ENCODE results near the gene ENDOG.
"Not testable (repeated sequence)": the region's sequence is repeated elsewhere in the genome, so short reads cannot be mapped to it uniquely, and the experiment has no call there.

The ENDOG gene
- long read RNA-seq, donor 1, transcript ENDOG-201 (3 exons, 1,172 nt): major isoform, 26 of 50 reads
- long read RNA-seq, donor 1, partial matches to known transcripts: 16 of 50 reads
- long read RNA-seq, donor 1, other reads (novel, unspliced or antisense): 8 of 50 reads
- long read RNA-seq, donor 2, transcript ENDOG-201 (3 exons, 1,172 nt): major isoform, 11 of 11 reads
- long read RNA-seq, donor 2, partial matches to known transcripts: 0 of 11 reads
- long read RNA-seq, donor 2, other reads (novel, unspliced or antisense): 0 of 11 reads
- long read RNA-seq, donor 3, transcript ENDOG-201 (3 exons, 1,172 nt): major isoform, 8 of 8 reads
- long read RNA-seq, donor 3, partial matches to known transcripts: 0 of 8 reads
- long read RNA-seq, donor 3, other reads (novel, unspliced or antisense): 0 of 8 reads
- long read RNA-seq, donor 4, transcript ENDOG-201 (3 exons, 1,172 nt): major isoform, 10 of 10 reads
- long read RNA-seq, donor 4, partial matches to known transcripts: 0 of 10 reads
- long read RNA-seq, donor 4, other reads (novel, unspliced or antisense): 0 of 10 reads
- long read RNA-seq, donor 5, transcript ENDOG-201 (3 exons, 1,172 nt): major isoform, 16 of 16 reads
- long read RNA-seq, donor 5, partial matches to known transcripts: 0 of 16 reads
- long read RNA-seq, donor 5, other reads (novel, unspliced or antisense): 0 of 16 reads
- long read RNA-seq, donor 6, transcript ENDOG-201 (3 exons, 1,172 nt): major isoform, 12 of 12 reads
- long read RNA-seq, donor 6, partial matches to known transcripts: 0 of 12 reads
- long read RNA-seq, donor 6, other reads (novel, unspliced or antisense): 0 of 12 reads
- long read RNA-seq, donor 7, transcript ENDOG-201 (3 exons, 1,172 nt): major isoform, 17 of 17 reads
- long read RNA-seq, donor 7, partial matches to known transcripts: 0 of 17 reads
- long read RNA-seq, donor 7, other reads (novel, unspliced or antisense): 0 of 17 reads
- long read RNA-seq, donor 8, transcript ENDOG-201 (3 exons, 1,172 nt): major isoform, 25 of 25 reads
- long read RNA-seq, donor 8, partial matches to known transcripts: 0 of 25 reads
- long read RNA-seq, donor 8, other reads (novel, unspliced or antisense): 0 of 25 reads

GRCh38 chr9:128818099-128818838 is at the start of gene ENDOG:
TSS of gene ENDOG (plus strand) at chr9:128818500. CDS start at chr9:128818685, 185 bp downstream.
- DNase-seq: peak; percentile 96

GRCh38 chr9:128768606-128769005 is 49.7 kb upstream of the ENDOG start:
- DNase-seq: no peak

- DNase-seq: no peak
Measured at GRCh38 chr9:128770286-128771030, 47.8 kb upstream of the ENDOG start.

GRCh38 chr9:128771094-128771721 is 47.1 kb upstream of the ENDOG start:
- peak; percentile 71 for DNase-seq

- DNase-seq: peak; percentile 96
Measured at GRCh38 chr9:128771745-128772519, 46.4 kb upstream of the ENDOG start, which contains the start of gene ZER1. TSS of gene ZER1 (minus strand) at chr9:128771927. CDS start at chr9:128755565, 16,362 bp downstream.

GRCh38 chr9:128773049-128773448 is 45.3 kb upstream of the ENDOG start:
- no peak for DNase-seq

GRCh38 chr9:128774804-128775203 is 43.5 kb upstream of the ENDOG start:
- no peak for DNase-seq

- not testable (repeated sequence) for DNase-seq
Measured at GRCh38 chr9:128780093-128780492, 38.2 kb upstream of the ENDOG start.

GRCh38 chr9:128781187-128782070 is 36.9 kb upstream of the ENDOG start:
- DNase-seq: no peak

GRCh38 chr9:128782669-128783068 is 35.6 kb upstream of the ENDOG start:
- DNase-seq: no peak

GRCh38 chr9:128785427-128785826 is 32.9 kb upstream of the ENDOG start:
- no peak for DNase-seq

- DNase-seq: peak; percentile 83
Measured at GRCh38 chr9:128786681-128787601, 31.4 kb upstream of the ENDOG start, which contains the start of gene TBC1D13. TSS of gene TBC1D13 (plus strand) at chr9:128787253. CDS start at chr9:128787354, 101 bp downstream.

- no peak for DNase-seq
Measured at GRCh38 chr9:128787659-128788058, 30.6 kb upstream of the ENDOG start.

GRCh38 chr9:128788445-128788844 is 29.9 kb upstream of the ENDOG start:
- DNase-seq: no peak

- no peak for DNase-seq
Measured at GRCh38 chr9:128790536-128790935, 27.8 kb upstream of the ENDOG start.

GRCh38 chr9:128792134-128792533 is 26.2 kb upstream of the ENDOG start:
- no peak for DNase-seq

GRCh38 chr9:128792978-128793686 is 25.2 kb upstream of the ENDOG start:
- no peak for DNase-seq
